ENCODE results near the gene RNF157.
A peak's percentile ranks its signal among the peaks of the same experiment; 100 is the strongest.

RNF157 gene

DNA sequence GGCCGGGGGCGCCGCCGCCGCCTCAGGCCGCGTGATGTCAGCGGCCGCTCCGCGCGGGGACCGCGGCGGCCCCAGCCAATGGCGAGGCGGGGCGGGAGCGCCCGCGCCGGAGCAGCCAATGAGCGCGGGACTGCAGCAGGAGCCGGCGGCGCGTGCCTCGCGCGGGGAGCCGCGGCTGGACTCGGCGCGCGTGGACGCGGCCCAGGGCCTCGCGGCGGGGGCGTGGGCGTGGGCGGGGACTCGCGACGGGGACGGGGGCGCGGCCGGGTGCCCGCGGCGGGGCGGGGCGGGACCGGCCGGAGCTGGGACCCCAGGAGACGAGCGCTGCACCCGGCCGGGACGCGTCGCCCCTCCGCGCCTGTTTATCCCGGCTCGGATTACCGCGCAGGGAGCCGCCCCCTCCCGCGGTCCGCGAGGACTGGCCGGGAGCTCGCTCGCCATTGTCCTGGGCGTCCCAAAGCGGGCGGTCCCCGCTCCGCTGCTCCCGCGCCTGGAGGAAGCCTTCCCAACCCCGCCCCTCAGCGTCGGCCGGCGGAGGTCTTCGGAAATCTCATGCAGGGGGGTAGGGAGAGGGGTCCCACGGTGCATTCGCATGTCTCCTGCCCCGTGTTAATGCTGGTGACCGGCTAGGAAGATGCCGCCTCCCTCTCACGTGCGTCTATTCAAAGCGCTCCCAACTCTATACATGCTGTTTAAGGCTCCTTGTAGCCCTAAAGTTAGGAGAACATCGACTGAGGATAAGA lies at the start of gene RNF157:
Gene RNF157, minus strand, starts transcription at position 33 of the 743 bp plus-strand sequence. CDS start 253 bp downstream, outside the sequence.
- DNase-seq: no peak

- DNase-seq: peak; percentile 27
Observed at GRCh38 chr17:76281573-76282371, 41.5 kb upstream of the RNF157 start.

DNA sequence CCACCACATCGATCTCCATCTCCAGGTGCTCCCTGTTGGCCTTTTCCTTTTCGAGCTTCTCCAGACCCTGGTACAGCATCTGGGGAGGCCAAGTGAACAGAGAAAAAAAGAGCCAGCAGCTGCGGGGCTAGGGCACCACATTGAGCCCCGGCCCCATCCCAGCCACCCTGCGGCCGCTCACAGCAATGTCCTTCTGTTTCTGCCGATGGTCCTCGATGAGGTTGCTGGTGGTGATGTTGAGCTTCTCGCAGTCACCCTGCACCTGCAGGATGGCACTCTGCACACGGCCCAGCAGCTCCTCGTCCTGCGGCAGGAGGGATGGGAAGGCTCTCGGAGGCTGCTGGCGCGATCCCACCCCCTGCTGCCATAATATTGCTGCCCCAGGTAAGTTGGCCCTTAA lies 40.4 kb upstream of the RNF157 start:
- DNase-seq: no peak

DNA sequence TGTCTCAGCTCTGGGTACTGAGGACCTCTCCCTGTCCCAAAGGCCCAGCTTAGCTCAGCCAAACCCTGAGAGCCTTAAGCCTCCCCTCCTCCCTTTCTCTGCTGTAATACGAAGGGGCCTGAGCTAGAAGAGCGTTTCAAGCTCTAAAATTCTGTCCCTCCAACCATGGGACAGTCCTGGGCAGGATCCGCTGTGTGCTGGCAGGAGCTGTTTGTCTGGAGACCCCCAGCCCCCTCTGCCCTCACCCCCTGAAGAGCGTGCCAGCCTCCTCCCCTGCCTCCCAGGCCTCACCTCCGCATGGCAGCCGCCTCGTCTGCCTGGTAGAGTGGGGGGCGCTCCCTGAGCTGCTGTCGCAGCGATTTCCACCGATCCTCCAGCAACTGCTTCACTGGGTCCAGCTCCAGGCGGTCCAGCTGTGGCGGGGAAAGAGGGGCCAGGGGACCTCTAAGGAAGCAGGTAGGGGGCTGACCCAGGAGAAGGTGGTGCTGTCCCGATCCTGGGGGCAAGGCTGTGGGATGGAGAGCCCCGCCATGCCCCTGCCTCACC lies 39.5 kb upstream of the RNF157 start:
- DNase-seq: no peak

DNA sequence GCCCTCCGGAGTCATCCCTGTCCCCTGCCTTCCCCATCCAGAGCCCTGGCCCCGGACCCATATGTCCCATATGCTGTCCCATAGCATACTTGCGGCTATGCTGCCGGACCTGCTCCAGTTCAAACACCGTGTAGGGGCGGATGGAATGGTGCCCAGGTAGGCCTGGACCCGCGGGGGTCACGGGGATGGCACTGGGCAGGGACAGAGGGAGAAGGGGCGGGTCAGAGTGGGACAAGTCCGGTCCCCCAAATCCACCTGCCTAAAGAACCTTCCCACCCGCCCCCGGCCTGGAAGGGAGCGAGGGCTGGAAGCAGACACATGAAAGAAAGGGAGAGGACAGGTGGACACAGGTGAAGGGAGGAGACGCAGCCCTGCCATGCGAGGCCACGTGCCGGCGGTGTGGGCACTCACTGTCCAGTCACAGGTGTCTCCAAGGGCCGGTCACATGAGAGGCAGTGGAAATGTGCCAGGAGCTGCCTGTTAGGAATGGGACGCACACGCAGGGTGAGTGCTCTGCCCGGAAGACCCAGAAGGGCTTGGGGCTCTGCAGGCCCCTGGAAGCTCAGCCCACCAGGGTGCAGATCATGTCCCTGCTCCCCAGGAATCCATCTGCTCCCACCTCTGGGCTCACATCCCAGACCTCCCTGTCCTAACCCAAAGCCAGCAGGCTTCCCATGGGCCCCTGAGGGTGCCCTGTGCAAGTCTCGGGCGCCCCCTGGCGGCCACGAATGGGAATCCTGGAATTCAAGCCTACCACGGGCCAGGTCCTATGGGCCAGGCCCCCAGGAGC lies 38.9 kb upstream of the RNF157 start:
- peak; percentile 43 for DNase-seq

DNA sequence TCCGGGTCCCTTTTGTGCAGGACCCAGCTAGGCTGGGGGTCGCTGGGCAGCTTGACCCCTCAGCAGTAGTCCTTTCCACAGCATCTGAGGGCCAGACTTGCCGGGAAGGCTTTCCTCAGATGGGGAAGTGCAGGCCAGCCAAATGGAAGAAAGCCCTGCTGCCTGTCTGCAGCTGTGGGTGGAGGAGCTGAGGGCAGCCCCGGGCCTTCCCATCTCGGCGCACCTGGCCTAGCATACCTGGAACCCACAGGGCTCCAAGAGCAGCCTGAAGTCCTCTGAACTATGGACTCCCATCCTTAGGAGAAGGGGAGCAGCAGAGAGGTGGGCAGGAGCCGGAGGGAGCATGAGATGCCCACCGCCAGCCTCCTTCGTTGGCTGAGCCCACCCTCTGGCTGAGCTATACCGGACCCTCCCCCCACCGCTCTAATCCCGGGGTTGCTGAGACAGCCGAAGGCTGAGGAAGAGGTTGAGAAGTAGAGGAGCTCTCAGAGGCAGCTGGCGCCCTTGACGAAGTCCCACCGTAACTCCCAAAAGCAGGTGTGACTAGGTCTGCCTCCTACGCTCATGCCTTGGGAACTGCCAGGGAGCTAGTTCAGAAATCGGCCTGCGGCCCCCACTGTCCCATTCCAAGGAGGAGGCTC lies 38.1 kb upstream of the RNF157 start:
- DNase-seq: no peak

DNA sequence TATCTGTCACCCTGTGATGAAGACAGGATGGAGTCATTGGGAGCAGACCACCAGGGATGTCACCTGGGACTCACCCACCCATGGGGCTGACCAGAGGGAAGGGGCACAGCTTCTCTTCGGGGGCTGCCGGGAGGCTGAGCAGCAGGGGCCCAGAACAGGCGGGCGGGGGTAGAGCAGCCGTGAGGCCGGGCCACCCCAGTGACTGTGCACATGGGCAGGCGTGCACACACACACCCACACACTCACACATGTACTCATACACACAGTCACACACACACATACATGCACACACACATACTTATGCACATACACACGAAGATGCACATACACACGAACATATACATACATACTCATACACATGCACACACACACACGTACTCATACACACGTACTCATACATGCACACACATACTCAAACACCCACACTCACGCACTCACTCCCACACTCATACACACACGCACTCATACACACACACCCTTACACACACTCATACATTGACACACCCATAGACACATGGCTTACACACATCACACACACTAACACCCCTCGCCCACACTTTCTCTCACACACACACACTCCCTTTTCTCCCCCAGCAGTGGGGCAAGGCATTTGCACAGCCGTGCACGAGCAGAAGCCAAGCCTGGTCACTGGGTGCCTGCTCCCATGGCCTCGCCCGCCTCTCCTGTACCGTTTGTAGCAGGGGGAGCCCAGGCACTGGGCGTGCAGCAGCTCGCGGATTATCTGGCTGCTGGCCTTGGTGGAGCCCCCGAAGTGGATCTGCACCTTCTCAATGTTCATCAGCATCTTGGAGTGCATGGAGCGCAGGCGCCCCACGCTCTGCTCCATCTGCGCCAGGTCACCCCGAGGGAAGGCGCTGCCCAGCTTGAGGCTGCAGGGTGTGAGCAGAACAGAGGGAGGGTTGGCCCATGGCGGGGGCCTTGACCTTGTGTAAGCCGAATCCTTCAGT lies 37.3 kb upstream of the RNF157 start:
- DNase-seq: no peak

- no peak for DNase-seq
Observed at GRCh38 chr17:76276461-76277299, 36.4 kb upstream of the RNF157 start.

DNA sequence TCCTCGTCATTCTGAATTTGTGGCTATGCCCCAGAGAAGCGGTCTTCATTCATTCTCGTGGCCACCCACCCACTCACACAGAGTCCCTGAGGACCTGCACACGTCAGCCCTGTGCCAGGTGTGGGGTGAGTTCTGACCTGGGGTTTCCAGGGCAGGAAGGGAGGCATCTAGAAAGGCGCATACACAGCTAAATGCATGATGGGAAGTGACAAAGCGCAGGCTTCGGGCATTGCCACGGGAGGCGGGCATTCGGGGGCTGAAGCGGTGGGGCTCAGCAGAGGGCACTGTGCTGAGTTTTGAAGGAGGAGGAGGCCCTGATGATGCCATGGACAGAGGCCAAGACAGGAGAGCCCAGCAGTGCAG lies 35.8 kb upstream of the RNF157 start:
- no peak for DNase-seq

GRCh38 chr17:76275382-76276068 lies 35.2 kb upstream of the RNF157 start:
- no peak for DNase-seq

DNA sequence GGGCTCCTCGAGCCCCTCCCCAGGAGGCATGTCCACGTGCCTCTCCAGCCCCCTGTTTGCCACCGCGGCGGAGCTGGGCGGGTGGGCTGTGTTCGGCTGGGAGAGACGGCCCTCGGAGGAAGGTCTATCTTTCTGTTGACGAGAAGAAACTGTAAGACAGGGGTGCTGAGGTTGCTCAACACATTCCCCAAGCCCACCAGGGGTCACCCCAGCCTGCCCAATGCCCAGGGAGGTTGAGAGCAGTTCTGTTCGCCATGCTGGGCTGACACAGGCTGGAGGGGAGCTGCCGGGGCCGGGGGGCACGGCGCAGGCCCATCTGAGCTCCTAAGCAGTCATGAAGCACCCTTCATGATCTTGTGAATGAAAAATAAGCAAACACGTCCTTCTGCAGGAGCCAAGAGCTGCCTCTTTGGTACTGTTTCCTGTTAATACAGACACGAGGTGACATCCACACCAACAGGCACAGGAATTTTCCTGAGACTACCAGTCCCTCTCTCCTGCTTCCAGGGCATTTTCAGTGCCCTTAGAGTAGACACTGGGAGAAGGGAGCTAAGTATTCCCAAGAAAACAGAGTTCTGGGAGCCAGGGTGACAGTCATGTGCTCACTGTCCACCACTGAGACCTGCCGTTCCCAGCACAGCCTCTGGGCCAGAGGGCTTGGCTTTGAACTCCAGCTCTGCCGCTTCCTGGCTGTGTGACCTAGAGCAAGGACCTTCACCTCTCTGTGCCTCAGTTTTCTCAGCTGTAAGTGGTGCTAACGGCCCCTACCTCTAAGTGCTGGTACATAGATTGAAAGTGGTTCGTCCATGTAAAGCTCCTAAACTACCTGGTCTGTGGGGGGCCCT lies 34.0 kb upstream of the RNF157 start:
- DNase-seq: no peak

DNA sequence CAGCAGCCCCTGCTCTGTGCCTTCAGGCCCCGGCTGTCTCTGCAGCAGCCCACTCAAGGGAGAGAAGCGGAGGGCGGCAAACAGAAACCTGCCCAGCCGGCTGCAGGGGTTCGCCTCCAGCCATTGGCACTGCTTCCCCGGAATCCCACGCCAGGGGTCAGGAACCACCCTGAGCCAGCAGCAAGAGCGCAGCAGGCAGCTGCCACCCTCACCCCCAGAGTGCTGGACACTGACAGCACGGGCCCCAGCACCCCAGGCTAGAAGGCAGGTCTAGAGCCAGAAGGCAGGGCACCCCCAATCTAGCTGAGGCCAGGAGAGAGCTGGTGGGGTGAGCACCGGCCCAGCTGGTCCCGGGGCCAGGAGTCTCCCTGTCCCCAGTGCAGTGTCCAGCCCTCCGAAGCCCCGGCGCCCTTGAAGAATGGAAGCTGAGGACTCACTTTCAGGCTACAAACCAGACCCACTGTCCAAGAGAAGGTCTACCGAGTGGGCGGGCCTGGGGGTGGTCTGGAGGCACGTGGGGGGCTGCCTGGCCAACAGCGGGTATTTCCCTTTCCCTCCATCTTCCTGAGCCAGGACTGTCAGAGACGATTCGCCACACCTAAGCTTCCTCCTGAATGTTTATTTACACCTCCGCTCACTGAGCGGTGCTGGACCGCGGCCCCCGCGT lies 33.3 kb upstream of the RNF157 start:
- no peak for DNase-seq

DNA sequence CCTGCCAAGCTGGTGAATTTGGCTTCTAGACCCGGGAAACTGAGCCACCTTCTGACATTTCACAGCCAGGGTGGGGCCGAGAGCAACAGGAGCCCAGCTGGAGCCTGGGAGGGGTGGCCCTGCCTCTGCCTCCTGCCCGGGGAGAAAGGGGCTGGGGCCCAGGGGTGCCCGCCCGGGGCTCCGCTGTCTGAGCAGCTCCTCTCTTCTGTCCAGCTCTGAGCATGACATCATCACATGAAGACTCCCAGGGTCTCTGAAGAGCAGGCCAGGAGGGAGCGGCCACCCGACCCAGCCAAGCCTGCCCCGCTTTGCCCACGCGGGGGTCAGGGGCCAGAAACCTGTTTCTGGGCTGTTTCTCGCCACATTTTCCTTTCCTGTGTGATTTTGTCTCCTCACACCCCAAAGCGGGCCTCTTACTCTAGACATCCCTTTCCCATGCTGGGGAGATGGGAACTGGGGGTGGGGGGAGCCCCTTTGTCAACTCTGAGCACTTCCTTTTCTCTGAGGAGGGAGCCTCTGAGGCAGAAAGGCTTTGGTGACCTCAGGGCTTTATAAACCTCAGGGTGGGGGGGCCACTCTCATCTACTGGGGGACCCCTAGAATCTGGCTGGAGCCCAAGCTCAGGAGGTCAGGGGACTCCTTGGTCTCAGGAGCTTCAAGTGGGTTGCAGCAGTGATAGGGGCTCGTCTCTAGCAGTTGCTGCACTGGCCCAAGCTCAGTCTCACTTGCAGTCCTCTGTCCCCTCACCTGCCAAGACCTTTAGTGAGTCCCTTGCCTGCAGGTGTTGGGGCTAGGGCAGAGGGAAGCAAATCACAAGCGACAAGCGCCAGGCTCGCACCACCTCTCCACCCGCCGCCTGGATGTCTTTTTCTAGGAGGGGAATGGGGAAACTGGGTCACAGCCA lies 32.5 kb upstream of the RNF157 start:
- DNase-seq: no peak

DNA sequence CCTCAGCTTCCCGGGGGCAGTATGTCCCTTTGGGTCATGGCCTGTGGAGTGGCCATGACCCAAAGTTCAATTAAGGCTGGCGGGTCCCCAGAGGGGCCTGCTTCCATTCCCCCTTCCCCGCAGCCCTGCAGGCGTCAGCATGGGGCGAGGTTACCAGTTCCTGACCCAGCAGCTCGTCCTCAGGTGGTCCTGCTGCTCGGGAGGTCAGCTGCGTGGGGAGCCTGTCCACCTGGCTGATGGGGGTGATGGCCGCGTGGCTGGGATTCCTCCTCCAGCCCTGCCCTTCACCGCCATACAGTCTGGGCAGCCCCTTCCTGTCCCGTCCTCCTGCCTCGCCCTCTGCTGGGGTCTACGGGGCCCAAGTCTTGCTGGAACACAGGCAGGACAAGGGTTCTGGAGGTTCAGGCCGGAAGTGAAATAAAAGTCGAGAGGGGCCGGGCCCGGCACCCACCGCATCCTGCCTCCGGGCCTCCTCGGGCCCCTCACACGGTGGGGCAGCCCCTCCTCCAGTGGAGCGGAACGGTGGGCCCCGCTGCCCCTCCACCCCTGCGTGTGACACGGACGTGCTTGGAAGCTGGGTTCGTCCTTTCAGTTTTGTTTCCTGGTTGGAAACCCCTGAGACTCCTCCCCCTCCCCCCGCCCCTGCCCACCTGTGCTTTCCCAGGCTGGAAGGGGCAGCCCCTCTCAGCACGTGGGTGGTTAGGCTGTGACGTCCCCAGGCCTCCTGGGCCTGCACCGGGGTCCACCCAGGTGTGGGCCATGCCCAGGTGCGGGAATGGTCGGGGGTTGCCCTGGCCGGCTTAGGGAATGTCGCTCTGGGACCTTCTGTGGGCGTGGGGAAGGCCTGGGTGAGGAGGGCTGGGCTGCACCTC lies 31.6 kb upstream of the RNF157 start:
- no peak for DNase-seq

GRCh38 chr17:76270770-76271668 lies 30.7 kb upstream of the RNF157 start:
- no peak for DNase-seq

Measured in NCI-H2029 treated with DMSO at 0.1 percent for 48 hours (cell line).